OCI-LY1 (cell line): ENCODE data around the gene OPHN1.

Source experiments
- EZH2 ChIP-seq: fragments of 200-600 bp; sonication (generic), shearing (Covaris generic); IDR thresholded peaks from 2 replicates; pipeline ENCODE4 v1.8.0; 2017; ENCODE audit warnings: borderline replicate concordance, mixed run types, mild to moderate bottlenecking, antibody characterized with exemption, low read length, moderate library complexity, mixed read lengths
- TF ChIP-seq, protein P1 (sequence below): fragments of 200-600 bp; sonication (generic), shearing (Covaris generic); IDR thresholded peaks from 2 replicates; pipeline ENCODE4 v1.5.1; 2017; ENCODE audit warnings: mild to moderate bottlenecking, antibody characterized with exemption, low read length, moderate library complexity, mixed read lengths

DNA sequence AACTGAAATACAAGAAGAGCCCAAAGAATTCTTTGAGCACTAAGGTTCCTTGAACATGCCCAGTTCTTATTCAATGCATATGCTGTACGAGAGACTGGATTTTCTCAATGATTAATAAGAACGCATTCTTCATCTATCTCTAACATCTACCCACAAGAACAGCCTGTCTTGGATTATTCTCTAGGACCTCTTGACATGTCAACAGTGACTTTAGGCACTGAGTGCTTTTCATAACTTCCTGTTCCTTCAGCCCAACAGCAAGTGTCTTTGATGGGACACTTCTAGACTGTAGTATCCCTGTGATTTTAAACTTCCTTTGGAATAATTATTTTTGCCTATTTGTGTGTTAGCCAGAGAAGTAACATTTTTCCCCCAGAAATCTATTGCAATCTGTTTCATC, 69.3 kb downstream of the OPHN1 start:
- TF ChIP-seq, protein P1, sequence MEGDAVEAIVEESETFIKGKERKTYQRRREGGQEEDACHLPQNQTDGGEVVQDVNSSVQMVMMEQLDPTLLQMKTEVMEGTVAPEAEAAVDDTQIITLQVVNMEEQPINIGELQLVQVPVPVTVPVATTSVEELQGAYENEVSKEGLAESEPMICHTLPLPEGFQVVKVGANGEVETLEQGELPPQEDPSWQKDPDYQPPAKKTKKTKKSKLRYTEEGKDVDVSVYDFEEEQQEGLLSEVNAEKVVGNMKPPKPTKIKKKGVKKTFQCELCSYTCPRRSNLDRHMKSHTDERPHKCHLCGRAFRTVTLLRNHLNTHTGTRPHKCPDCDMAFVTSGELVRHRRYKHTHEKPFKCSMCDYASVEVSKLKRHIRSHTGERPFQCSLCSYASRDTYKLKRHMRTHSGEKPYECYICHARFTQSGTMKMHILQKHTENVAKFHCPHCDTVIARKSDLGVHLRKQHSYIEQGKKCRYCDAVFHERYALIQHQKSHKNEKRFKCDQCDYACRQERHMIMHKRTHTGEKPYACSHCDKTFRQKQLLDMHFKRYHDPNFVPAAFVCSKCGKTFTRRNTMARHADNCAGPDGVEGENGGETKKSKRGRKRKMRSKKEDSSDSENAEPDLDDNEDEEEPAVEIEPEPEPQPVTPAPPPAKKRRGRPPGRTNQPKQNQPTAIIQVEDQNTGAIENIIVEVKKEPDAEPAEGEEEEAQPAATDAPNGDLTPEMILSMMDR: no peak
- TF ChIP-seq EZH2: no peak
